Mesenchymal stem cell (in vitro differentiated cells and primary cell): Measurements from ENCODE around the gene RBL2.
A peak's percentile ranks its signal among the peaks of the same experiment; 100 is the strongest.

ENCODE experiments used
- DNase-seq: peaks from one replicate; pipeline ENCODE4 v3.0.0-alpha.2; 2013
- H2AFZ ChIP-seq: one replicate; pipeline ENCODE4 v1.6.1; 2013; ENCODE audit warnings: low read depth, mild to moderate bottlenecking, control low read depth, inconsistent platforms, low read length, moderate library complexity
- H2AK5ac ChIP-seq: 2 replicates; pipeline ENCODE4 v1.6.1; 2013; ENCODE audit warnings: low read length, moderate library complexity, mild to moderate bottlenecking, inconsistent platforms; ENCODE audit not compliant: severe bottlenecking
- H2BK120ac ChIP-seq: one replicate; pipeline ENCODE4 v1.6.1; 2013; ENCODE audit warnings: low read depth, mild to moderate bottlenecking, inconsistent platforms, low read length, moderate library complexity
- H2BK12ac ChIP-seq, 2 experiments: one replicate each; pipeline ENCODE4 v1.6.1; 2013; ENCODE audit warnings: inconsistent platforms in 2 of 2, low read length in 2 of 2, mild to moderate bottlenecking in 2 of 2, moderate library complexity in 2 of 2, control low read depth in 1 of 2
- H2BK15ac ChIP-seq: one replicate; pipeline ENCODE4 v1.6.1; 2013; ENCODE audit warnings: mild to moderate bottlenecking, low read depth, inconsistent platforms; ENCODE audit not compliant: poor library complexity, severe bottlenecking
- H2BK5ac ChIP-seq: 2 replicates; pipeline ENCODE4 v1.6.1; 2013; ENCODE audit warnings: low read depth, mild to moderate bottlenecking, low read length, control low read depth, inconsistent platforms; ENCODE audit not compliant: poor library complexity, severe bottlenecking
- H3K14ac ChIP-seq, 2 experiments: one replicate each; pipeline ENCODE4 v1.6.1; 2013; ENCODE audit warnings: inconsistent platforms in 2 of 2, low read length in 2 of 2, control low read depth in 1 of 2, mild to moderate bottlenecking in 1 of 2, moderate library complexity in 1 of 2
- H3K18ac ChIP-seq, 2 experiments: one replicate each; pipeline ENCODE4 v1.6.1; 2013; ENCODE audit warnings: inconsistent platforms in 2 of 2, low read length in 2 of 2, control low read depth in 1 of 2, low read depth in 1 of 2, mild to moderate bottlenecking in 1 of 2
- H3K23ac ChIP-seq, 2 experiments: one replicate each; pipeline ENCODE4 v1.6.1; 2013; ENCODE audit warnings: inconsistent platforms in 2 of 2, low read length in 2 of 2, mild to moderate bottlenecking in 2 of 2, moderate library complexity in 2 of 2, control low read depth in 1 of 2
- H3K27ac ChIP-seq: 2 replicates; pipeline ENCODE4 v1.5.1; 2013; ENCODE audit warnings: mild to moderate bottlenecking, moderate library complexity, low read length, control low read depth, inconsistent platforms; ENCODE audit not compliant: poor library complexity, severe bottlenecking
- H3K27me3 ChIP-seq, 2 experiments: 2 replicates each; pipeline versions ENCODE4 v1.6.1 to v1.7.0; 2013; ENCODE audit warnings: low read length in 2 of 2, mild to moderate bottlenecking in 2 of 2, moderate library complexity in 2 of 2, control low read depth in 1 of 2, inconsistent platforms in 1 of 2; ENCODE audit not compliant: control insufficient read depth in 1 of 2, insufficient read depth in 1 of 2
- H3K36me3 ChIP-seq, 2 experiments: 2 replicates each; pipeline versions ENCODE4 v1.6.1 to v1.7.0; 2013; ENCODE audit warnings: low read length in 2 of 2, control low read depth in 1 of 2, inconsistent platforms in 1 of 2, low read depth in 1 of 2, mild to moderate bottlenecking in 1 of 2; ENCODE audit not compliant: insufficient read depth in 2 of 2, control insufficient read depth in 1 of 2
- H3K4ac ChIP-seq, 2 experiments: one replicate each; pipeline ENCODE4 v1.6.1; 2013; ENCODE audit warnings: inconsistent platforms in 2 of 2, low read length in 2 of 2, mild to moderate bottlenecking in 2 of 2, moderate library complexity in 2 of 2, control low read depth in 1 of 2, low read depth in 1 of 2
- H3K4me1 ChIP-seq: 2 replicates; pipeline ENCODE4 v1.6.1; 2013; ENCODE audit warnings: low read depth, low read length, control low read depth; ENCODE audit not compliant: control insufficient read depth, insufficient read depth
- H3K4me2 ChIP-seq: 2 replicates; pipeline ENCODE4 v1.6.1; 2013; ENCODE audit warnings: low read length, mild to moderate bottlenecking, inconsistent platforms; ENCODE audit not compliant: poor library complexity, severe bottlenecking
- H3K4me3 ChIP-seq, 2 experiments: 2 replicates each; pipeline versions ENCODE4 v1.5.1 to v1.7.0; 2013; ENCODE audit warnings: low read length in 2 of 2, mild to moderate bottlenecking in 2 of 2, control low read depth in 1 of 2, low read depth in 1 of 2; ENCODE audit not compliant: insufficient read depth in 1 of 2
- H3K79me1 ChIP-seq: replicated peaks from 2 replicates; pipeline ENCODE4 v1.6.1; 2013; ENCODE audit warnings: mild to moderate bottlenecking, control low read depth, low read length, inconsistent platforms; ENCODE audit not compliant: poor library complexity, severe bottlenecking
- H3K9ac ChIP-seq: 2 replicates; pipeline ENCODE4 v1.7.0; 2013; ENCODE audit warnings: mild to moderate bottlenecking, low read length, moderate library complexity
- H3K9me3 ChIP-seq: 2 replicates; pipeline ENCODE4 v1.7.0; 2013; ENCODE audit warnings: mild to moderate bottlenecking, low read length; ENCODE audit not compliant: control insufficient read depth
- H4K8ac ChIP-seq: one replicate; pipeline ENCODE4 v1.6.1; 2013; ENCODE audit warnings: inconsistent platforms, mild to moderate bottlenecking, low read length, moderate library complexity
- H4K91ac ChIP-seq: one replicate; pipeline ENCODE4 v1.6.1; 2013; ENCODE audit warnings: mild to moderate bottlenecking, low read length, inconsistent platforms
- WGBS: methylation state at CpG from one replicate; pipeline ENCODE4 v1.1.7; 2013; ENCODE audit warnings: mixed read lengths; 5-methylcytosine and 5-hydroxymethylcytosine counted together

Gene RBL2

GRCh38 chr16:53478965-53479364 lies 44.7 kb downstream of the RBL2 start:
- no peak overlapping the region for H2BK15ac ChIP-seq
- H3K9me3 ChIP-seq: no peaks in the 10 kb centered on the region
- H3K4ac ChIP-seq: no peak overlapping the region

GRCh38 chr16:53480394-53480793 lies 46.1 kb downstream of the RBL2 start:
- H3K4me3 ChIP-seq: no peak overlapping the region
- H2BK15ac ChIP-seq: no peak overlapping the region
- no peak overlapping the region for H3K23ac ChIP-seq
- no peak overlapping the region for H2BK12ac ChIP-seq
- no peak overlapping the region for H2AK5ac ChIP-seq
- H2AFZ ChIP-seq: no peak overlapping the region
- H4K91ac ChIP-seq: no peak overlapping the region
- no peaks in the 10 kb centered on the region for H3K27me3 ChIP-seq
- peaks cover 14 to 91% of the 10 kb centered on the region in 2 experiments for H3K36me3 ChIP-seq
- no peaks in the 10 kb centered on the region for H3K9me3 ChIP-seq
- no peak overlapping the region for H4K8ac ChIP-seq
- peaks cover 10% of the 10 kb centered on the region for H3K79me1 ChIP-seq
- H3K9ac ChIP-seq: no peak overlapping the region
- H3K18ac ChIP-seq: no peak overlapping the region
- H3K27ac ChIP-seq: no peak overlapping the region
- no peak overlapping the region for H3K4ac ChIP-seq
- H2BK5ac ChIP-seq: no peak overlapping the region
- no peak overlapping the region for H3K14ac ChIP-seq
- H2BK120ac ChIP-seq: no peak overlapping the region
- H3K4me1 ChIP-seq: no peaks in the 10 kb centered on the region
- no peak overlapping the region for H3K4me2 ChIP-seq
- WGBS: no CpG with 5 or more reads among the region's 1 CpG
- DNase-seq: no peak

More at GRCh38 chr16:53478965-53479364, 44.7 kb downstream of the RBL2 start:
- no peak overlapping the region for H4K91ac ChIP-seq
- no peak overlapping the region for H3K18ac ChIP-seq
- no peak overlapping the region for H3K4me3 ChIP-seq
- no peak overlapping the region for H3K4me2 ChIP-seq
- H3K27ac ChIP-seq: no peak overlapping the region
- no peaks in the 10 kb centered on the region for H3K4me1 ChIP-seq
- H3K23ac ChIP-seq: no peak overlapping the region
- peaks cover 10% of the 10 kb centered on the region for H3K79me1 ChIP-seq
- H3K9ac ChIP-seq: no peak overlapping the region
- H3K27me3 ChIP-seq: no peaks in the 10 kb centered on the region
- H3K36me3 ChIP-seq: peaks cover 15 to 87% of the 10 kb centered on the region in 2 experiments
- H2BK5ac ChIP-seq: no peak overlapping the region
- no peak for DNase-seq
- no peak overlapping the region for H2BK120ac ChIP-seq
- no peak overlapping the region for H2AFZ ChIP-seq
- H4K8ac ChIP-seq: no peak overlapping the region
- no peak overlapping the region for H2AK5ac ChIP-seq
- H2BK12ac ChIP-seq: no peak overlapping the region
- H3K14ac ChIP-seq: no peak overlapping the region
- WGBS: 97% methylated on average over 2 of the region's 5 CpGs

- Histone ChIP-seq H3K79me1 (peaks cover 7% of the 10 kb centered on the region), H4K8ac (no peak overlapping the region), H3K4ac (no peak overlapping the region), H3K27me3 (no peaks in the 10 kb centered on the region), H3K14ac (no peak overlapping the region), H3K4me2 (no peak overlapping the region), H3K18ac (no peak overlapping the region), H3K4me1 (no peaks in the 10 kb centered on the region), H3K9me3 (peaks cover 4% of the 10 kb centered on the region), H2BK15ac (no peak overlapping the region), H3K9ac (no peak overlapping the region), H2BK12ac (no peak overlapping the region), H3K27ac (no peak overlapping the region), H3K36me3 (peaks cover 20 to 96% of the 10 kb centered on the region in 2 experiments), H2AFZ (no peak overlapping the region), H2BK5ac (no peak overlapping the region), H2AK5ac (no peak overlapping the region), H3K4me3 (no peak overlapping the region), H3K23ac (no peak overlapping the region), H2BK120ac (no peak overlapping the region), H4K91ac (no peak overlapping the region)
- peak; percentile 4 for DNase-seq
- WGBS: 97% methylated on average over 2 of the region's 2 CpGs
These were observed 47.9 kb downstream of the RBL2 start for GRCh38 chr16:53482123-53482522.

- H3K9ac ChIP-seq: no peak overlapping the region
- no peak overlapping the region for H2BK120ac ChIP-seq
These were observed 50.3 kb downstream of the RBL2 start for GRCh38 chr16:53484542-53484941.

More at GRCh38 chr16:53484542-53484941, 50.3 kb downstream of the RBL2 start:
- Histone ChIP-seq H4K8ac (no peak overlapping the region), H3K27me3 (no peaks in the 10 kb centered on the region), H2BK12ac (no peak overlapping the region), H3K36me3 (peaks cover 20 to 96% of the 10 kb centered on the region in 2 experiments), H3K79me1 (peaks cover 3% of the 10 kb centered on the region), H3K4me1 (no peaks in the 10 kb centered on the region), H3K4ac (no peak overlapping the region), H3K27ac (no peak overlapping the region), H2AK5ac (no peak overlapping the region), H3K4me2 (no peak overlapping the region), H3K9me3 (peaks cover 4% of the 10 kb centered on the region), H2BK15ac (no peak overlapping the region), H3K14ac (no peak overlapping the region), H3K4me3 (no peak overlapping the region), H2BK5ac (no peak overlapping the region), H2AFZ (no peak overlapping the region), H3K23ac (no peak overlapping the region), H3K18ac (no peak overlapping the region), H4K91ac (no peak overlapping the region)
- no peak for DNase-seq
- WGBS: 100% methylated on average over 2 of the region's 2 CpGs
